HG03175 (cell line): ENCODE measurements around the gene XRCC1.
"Not testable (repeated sequence)": the region's sequence is repeated elsewhere in the genome, so short reads cannot be mapped to it uniquely, and the experiment has no call there.

ENCODE experiments used
- ATAC-seq: cut with Tn5 transposase; IDR thresholded peaks from one replicate; pipeline ENCODE4 v1.9.1; 2021; ENCODE audit warnings: mild to moderate bottlenecking, moderate library complexity; ENCODE audit not compliant: unreplicated experiment

XRCC1 gene

DNA sequence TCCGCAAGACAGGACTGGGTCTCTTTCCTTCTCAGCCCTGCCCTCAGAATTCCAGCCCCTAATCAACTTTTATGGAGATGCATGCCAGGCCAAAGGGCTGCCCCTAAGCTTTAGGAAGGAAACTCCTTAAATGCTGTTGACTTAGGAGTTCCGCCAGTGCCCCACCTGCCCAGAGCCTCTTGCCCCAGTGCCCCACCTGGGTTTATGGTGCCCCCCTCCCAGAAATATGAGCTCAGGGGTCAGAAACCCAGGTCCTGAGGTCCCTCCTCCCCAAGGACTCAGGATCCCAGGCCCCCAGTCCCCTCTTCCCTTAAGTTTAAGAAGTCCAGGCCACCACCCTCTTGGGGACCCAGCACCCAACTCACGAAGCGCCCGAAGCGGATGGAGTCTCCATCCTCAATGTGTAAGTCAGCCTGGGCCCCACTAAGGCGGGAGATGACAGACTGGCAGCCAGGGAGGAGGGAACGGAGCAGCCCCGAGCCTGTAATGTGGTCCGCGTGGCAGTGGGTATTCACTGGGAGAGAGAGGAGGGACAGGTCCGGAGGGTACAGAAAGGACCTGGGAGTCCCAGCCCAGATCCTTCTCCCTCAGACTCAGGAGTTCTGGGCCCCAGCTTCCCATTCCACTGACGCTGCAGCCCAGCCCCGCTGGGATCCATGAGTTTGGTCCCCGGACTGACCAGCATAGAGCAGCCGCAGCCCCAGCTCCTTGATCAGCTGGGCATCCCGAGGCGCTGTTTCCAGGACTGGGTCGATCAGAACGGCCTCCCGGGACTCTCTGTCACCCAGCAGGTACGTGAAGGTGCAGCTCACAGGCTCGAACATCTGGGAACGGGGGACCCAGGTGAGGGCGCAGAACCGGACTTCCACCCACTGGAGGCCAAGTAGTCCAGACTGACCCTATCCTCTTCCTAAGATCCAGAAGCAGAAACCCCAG, 49.2 kb downstream of the XRCC1 start:
- ATAC-seq, result no peak

DNA sequence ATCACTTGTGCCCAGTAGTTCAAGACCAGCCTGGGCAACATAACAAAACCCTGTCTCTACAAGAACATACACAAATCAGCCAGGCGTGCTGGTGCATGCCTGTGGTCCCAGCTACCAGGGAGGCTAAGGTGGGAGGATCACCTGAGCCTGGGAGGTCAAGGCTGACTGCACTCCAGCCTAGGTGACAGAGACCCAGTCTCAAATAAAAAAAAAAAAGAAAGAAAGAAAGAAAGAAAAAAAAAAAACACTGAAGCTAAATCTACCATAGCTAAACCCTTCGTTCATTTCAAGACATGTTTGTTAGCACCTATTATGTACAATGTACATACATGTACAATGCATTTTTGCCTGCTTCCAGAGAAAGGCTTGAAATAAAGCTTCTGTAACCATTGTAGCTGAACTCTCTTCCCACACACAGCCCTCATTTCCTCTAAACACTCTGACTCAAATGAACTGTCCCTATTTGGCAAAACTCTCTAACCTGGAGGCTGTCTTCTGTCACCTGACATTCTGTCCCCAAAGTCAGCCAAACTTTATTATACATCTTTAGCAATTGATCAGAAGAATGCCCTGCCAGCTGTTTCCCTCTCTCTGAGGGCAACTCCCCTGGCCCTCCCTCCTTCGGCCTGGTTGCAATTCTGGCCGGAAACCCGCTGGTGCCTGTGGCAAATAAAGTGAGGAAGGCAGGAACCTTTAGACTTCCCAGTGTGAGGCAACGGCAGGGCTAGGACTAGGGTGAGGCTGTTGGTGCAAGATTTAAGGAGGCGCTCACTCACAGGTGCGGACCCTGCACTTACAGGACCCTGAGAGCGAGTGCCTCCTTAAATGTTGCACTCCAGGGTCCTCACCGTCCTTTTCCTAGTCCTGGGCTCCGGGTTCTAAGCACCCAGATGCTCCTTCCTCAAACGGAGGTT, 50.1 kb downstream of the XRCC1 start:
- ATAC-seq, result no peak

DNA sequence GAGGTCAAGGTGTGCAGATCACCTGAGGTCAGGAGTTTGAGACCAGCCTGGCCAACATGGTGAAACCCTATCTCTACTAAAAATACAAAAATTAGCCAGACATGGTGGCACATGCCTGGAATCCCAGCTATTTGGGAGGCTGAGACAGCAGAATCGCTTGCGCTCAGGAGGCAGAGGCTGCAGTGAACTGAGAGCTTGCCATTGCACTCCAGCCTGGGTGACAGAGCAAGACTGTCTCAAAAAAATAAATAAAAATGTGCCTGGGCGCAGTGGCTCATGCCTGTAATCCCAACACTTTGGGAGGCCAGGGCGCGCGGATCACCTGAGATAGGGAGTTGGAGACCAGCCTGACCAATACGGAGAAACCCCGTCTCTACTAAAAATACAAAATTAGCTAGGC, 51.6 kb downstream of the XRCC1 start:
- ATAC-seq, result not testable (repeated sequence)

DNA sequence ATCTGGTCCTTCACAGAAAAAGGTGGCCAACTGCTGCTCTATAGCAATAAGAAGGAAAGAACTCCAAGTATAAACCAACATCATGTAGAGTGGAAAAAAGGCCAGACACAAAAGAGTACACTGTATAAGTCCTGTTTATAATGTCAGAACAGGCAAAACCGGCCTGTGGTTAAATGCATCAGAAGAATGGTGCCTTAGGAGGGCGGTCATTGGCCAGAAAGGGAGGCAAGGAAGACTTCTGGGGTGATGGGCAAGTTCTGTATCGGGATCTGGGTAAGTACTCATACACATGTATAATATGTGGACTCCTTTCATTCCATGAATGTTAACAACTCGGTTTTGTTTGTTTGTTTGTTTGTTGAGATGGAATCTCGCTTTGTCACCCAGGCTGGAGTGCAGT, 52.4 kb downstream of the XRCC1 start:
- ATAC-seq, result no peak

DNA sequence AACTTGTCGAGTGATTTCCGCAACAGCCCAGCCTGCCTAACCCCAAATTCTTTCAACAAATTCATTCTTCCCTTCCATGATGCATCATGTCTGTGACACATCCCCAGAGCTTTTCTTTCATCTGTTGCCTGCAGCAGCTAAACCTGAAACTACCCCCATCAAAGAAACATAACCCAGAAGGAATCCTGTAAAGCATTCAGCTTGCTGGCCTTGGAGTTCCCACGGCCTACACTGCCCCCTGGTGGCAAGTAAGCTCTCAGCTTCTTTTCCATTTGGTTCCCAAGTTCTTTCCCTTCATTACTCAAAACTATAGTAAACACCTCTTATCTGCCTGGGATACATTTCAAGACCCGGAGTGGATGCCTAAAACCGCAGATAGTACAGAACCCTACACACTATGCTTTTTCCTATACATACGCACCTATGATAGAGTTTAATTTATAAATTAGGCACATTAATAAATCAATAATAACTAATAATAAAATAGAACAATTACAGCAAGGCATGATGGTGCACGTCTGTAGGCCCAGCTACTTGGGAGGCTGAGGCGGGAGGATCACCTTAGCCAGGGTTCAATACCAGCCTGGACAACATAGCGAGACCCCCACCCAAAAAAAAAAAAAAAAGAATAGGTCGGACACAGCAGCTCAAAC, 55.8 kb downstream of the XRCC1 start:
- ATAC-seq, result no peak

DNA sequence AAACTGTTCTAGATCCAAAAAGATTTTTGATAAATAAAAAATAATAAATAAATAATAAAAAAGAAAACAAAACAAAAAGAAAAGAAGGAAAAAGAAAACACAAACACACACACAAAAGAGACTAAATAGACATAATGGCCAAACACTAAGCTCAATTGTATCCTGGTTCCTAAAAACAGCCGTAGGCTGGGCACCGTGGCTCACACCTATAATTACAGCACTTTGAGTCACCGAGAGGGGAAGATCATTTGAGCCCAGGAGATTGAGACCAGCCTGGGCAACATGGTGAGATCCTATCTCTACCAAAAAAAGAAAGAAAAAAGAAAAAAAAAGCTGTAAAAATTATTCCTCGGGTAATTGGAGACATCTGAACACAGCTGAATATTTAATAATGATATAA, 57.3 kb downstream of the XRCC1 start:
- ATAC-seq, result no peak

DNA sequence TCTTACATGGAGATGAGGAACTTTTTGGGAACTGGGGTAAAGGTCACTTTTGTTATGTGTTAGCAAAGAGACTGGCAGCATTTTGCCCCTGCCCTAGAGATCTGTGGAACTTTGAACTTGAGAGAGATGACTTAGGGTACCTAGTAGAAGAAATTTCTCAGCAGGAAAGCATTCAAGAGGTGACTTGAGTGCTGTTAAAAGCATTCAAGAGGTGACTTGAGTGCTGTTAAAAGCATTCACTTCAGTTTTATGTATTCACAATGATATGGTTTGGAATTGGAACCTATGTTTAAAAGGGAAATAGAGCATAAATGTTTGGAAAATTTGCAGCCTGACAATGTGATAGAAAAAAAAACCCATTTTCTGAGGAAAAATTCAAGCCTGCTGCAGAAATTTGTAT, 62.9 kb downstream of the XRCC1 start:
- ATAC-seq, result not testable (repeated sequence)

DNA sequence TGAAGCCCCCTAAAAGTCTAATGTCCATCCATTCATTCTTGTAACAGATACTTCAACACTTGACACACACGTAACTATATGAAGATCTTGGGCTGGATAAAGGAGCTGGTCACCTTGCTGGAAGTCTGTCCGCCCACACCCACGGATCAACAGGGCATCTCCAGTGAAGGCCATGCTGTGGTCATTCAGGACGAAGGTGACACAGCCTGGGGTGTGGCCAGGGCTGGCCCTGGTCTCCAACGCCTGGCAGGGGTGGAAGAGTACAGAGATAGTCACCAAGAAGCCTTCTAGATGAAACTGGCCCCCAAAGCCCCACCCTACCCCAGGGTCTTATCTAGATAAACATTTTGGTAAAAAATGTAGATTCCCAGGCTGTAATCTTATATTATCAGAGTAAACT, 64.0 kb downstream of the XRCC1 start:
- no peak for ATAC-seq

DNA sequence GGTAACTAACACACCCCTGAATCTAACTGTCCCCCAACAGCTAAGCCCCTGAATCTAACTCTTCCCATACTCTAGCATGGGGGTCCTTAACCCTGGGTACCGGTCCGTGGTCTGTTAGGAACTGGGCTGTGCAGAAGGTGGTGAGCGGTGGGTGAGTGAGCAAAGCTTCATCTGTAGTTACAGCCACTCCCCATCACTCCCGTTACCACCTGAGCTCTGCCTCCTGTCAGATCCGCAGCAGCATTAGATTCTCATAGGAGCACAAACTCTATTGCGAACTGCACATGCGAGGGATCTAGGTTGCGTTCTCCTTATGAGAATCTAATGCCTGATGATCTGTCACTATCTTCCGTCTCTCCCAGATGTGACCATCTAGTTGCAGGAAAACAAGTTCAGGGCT, 64.6 kb downstream of the XRCC1 start:
- ATAC-seq, result no peak

DNA sequence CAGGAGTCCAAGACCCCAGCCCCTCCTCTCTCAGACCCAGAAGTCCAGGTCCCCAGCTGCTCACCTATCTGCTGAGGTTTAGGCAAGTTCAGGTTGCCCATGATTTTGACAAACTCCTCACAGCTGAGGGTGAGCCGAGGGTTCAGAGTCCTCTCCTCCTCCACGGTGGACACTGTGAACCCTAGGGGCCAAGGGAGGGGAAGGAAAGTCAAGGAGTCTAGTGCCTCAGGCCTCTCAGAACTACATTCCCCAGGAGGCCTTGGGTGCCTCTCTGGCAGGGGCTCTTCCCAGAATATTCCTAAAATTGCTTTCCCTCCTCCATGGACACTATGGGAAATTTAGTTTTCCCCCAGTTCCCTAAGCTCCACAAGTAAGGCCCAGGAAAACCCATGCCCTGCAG, 67.4 kb downstream of the XRCC1 start:
- ATAC-seq, result no peak

DNA sequence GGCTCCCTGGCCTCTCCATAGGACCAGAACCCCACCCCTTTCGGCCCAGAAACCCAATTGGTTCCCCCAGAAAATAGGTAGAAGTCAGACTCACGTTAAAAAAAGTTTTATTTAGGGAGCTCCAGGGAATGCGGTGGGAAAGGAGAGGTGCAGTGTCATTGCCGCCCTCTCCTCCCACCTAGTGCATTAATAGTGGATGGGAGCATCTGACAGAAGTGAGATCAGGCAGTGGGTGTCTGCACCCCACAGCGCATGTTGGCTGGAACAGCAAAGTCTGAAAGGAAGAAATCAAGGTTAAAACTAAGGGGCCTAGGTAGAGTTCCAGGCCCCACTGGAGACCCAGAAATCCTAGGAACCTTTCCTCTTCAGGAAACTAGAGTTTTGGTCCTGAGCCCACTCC, 68.7 kb downstream of the XRCC1 start:
- no peak for ATAC-seq

DNA sequence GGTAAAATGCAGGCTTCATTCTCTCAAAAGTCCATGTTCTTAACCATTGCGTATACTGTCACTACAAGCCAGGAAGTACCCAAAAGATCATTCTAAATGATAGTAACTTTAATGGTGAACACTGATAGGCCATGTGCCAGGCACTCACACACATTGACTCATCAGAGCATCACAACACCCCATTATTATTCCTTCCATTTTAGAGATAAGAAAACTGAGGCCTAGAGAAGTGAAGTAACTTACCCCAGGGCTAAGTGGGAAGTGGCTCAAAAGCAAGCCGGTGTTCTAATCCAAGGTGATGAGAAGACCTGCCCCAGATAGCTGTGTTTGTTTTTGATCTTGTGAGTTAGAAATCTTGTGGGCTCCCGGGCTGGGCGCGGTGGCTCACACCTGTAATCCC, 69.4 kb downstream of the XRCC1 start:
- ATAC-seq, result no peak

DNA sequence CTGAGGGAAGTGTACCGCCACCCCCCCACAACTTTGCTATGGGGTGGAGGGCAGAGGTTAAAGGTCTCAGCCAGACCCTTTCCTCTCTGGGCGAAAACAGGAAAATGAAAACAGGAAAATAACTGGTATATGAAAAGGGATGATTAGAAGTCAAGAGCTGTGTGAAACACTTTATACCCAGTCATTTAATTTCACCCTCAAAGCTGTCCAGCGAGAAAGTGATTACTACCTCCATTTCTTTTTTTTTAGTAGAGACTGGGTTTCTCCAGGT, 70.2 kb downstream of the XRCC1 start:
- no peak for ATAC-seq

DNA sequence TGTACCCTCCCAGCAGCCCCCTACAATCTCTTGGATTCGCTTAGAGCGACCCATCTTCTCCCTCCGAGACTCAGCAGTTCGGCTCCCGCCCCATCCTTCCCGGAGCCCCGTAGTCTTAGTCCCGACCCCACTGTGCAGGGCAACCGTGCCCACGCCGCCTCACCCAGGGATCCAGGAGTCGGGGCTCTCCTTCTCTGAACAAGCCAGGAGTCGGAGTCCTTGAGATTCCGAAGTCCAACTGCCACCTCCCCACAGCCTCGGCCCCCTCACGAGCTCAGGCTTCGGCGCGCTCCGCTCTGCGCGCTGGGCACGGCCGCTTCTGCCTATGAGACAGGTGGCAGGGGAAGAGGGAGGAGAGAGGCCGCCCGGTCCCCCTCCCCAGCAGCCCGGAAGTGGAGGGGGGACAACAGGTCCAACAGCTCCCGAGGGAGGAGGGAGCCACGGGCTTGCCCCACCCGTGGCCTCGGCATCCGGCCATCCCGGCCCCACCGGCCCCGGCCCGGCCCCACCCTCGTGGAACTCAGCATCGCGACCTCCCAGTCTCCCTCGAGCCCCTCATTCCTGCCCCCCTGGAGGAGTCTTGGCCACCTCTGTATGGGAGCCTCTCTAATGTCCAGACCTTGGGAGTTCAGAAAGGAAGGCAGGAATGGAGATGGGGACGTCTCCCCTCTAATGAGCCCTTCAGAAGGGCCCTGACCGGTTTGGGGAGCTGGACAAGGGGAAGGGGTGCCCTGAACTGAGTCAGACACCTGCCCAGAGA, 70.7 kb downstream of the XRCC1 start, which contains the start of gene PHLDB3:
TSS of gene PHLDB3 (minus strand) at position 321 of the 760 bp plus-strand sequence. CDS start 628 bp downstream, outside the sequence.
- peak; percentile 15 for ATAC-seq

DNA sequence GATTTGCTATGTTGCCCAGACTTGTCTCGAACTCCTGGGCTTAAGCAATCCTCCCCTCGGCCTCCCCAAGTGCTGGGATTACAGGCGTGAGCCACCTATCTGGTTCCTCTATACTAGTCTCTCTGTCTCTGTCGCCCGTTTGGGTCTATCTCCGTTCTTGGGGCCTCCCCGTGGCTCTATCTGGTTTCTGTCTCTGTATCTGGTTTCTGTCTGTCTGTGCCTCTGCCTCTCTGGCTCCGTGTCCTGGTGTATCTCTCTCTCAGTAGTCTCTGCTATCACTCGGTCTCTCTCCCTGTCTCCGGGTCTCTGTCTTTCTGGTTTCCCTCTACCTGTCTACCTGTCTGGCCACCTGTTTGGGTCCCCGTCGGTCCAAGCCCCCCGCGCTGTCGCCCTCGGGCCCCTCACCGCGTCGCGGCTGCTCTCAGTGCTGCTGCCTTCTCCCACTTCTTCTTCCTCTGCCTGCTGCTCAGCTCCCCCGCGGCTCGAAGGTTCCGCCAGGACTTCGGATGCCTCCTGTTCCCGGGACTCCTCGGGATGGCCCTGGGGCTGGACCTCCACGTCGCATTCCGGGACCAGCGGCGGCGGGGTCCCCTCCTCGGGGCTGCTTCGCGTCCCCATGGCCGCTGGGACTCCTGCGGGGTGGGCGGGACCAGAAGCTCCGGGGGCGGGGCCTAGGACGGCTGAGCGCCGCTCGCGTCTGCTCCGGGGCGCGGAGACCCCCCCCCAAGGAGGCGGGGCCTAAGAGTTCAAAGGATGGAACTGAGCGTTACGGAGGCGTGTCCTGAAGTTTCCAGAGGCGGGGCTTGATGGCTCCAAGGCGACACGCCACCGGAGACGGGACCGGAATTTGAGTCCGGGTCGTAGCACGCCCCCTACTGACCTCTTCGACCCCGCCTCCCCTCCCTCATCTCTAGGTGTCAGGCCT, 71.6 kb downstream of the XRCC1 start:
- peak; percentile 90 for ATAC-seq

DNA sequence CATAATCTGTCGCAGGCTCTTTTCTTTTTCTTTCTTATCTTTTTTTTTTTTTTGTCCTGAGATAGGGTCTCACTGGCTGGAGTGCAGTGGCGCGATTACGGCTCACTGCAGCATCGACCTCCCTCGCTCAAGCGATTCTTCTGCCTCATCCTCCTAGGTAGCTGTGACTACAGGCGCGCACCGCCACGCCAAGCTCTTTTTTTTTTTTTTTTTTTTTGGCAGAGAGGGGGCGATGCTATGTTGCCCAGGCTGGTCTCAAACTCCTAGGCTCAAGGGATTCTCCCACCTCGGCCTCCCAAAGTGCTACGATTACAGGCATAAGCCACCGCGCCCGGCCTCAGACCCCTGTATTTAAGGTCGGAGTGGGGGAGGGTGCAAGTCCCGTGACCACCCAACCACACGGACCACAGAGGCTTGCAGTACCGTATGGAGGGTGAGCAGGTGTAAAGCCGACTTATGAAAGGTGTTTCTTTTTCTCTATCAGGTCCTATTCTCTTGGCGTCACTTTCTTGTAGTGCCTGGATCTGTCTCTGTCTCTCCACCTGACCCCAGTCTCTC, 72.8 kb downstream of the XRCC1 start:
- ATAC-seq, result no peak

DNA sequence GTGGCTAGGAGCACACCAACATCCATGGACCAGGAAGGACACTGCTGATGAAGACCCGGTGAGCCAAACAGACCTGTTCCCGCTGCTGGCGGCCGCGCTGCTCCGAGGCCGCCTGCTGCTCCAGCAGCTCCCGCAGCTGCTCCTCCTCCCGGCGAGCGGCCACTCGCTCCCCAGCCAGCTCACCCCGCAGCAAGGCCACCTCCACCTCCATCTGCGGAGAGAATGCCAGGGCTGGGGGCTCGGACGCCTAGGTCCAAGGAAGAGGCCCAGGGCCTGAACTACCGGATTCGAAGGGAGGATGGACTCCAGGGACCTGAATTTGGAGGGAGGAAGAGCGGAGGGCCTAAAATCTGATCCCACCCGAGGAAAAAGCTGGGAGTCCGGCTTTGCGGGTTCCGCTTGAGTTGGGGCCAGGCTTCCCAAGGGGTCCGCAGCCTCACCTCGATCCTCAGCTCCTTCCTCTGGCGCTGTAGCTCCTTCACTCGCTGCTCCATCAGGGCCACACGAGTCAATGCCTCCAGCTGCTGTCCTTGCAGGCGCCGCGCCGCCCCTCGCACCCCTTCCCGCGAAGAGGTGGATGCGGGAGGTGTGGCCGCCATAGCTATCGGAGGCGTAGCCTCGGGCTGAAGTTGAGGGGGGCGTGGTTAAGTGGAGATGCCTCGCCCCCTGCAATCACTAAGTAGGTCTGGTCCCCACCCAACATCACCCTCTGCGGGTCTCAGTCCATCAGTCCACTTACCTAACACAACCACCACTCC, 73.5 kb downstream of the XRCC1 start:
- no peak for ATAC-seq

DNA sequence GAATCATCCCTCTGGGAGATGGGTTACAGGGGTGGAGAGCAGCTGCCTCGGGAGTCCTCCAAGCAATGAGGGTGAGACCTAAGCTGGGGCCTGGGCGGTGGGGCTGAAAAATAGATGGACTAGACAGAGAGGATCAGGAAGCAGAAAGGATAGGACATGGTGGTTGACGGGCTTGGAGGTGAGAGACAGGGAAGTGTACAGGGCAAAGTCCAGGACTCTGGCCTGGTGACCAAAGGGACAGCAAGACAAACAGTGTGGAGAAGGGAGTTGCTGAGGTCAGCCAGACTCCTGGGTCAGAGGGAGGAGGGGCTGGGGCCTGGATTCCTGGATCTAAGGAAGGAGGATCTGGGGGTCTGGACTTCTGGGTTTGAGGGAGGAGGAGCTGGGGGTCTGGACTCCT, 76.3 kb downstream of the XRCC1 start:
- no peak for ATAC-seq
